HG02642 (cell line): ENCODE data around the gene CDK5.

Experiments
- ATAC-seq: cut with Tn5 transposase; IDR thresholded peaks from one replicate; pipeline ENCODE4 v1.9.1; 2021; ENCODE audit warnings: mild to moderate bottlenecking; ENCODE audit not compliant: unreplicated experiment, poor library complexity

The CDK5 gene

DNA sequence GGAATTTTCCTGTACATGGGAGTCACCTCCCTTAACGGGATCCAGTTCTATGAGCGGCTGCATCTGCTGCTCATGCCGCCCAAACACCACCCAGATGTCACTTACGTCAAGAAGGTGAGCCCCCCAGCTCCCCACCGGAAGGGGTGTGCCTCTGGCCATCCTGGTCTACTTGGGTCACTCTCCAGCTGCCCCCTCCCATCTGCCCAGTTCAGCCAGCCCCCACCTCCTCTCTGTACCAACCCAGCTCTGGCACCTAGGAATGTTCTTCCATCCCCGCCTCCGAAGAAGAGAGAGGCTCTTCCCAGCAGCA lies 17.9 kb upstream of the CDK5 start:
- no peak for ATAC-seq

GRCh38 chr7:151074817-151075661 lies 17.3 kb upstream of the CDK5 start:
- ATAC-seq = no peak

DNA sequence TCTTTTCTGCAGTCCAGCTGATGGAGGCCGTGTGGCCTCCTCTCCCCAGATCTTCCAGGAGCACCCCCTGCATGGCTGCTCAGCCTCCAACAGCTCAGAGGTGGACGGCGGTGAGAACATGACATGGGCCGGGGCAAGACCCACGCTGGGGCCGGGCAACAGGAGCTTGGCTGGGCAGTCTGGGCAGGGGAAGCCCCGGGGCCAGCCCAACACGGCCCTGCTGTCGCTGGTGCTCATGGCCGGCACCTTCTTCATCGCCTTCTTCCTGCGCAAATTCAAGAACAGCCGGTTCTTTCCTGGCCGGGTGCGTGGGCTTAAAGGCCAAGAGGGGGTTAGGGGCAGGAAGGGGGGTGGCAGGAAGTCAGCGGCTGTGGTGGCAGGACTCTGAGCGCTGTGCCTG lies 16.3 kb upstream of the CDK5 start:
- no peak for ATAC-seq

DNA sequence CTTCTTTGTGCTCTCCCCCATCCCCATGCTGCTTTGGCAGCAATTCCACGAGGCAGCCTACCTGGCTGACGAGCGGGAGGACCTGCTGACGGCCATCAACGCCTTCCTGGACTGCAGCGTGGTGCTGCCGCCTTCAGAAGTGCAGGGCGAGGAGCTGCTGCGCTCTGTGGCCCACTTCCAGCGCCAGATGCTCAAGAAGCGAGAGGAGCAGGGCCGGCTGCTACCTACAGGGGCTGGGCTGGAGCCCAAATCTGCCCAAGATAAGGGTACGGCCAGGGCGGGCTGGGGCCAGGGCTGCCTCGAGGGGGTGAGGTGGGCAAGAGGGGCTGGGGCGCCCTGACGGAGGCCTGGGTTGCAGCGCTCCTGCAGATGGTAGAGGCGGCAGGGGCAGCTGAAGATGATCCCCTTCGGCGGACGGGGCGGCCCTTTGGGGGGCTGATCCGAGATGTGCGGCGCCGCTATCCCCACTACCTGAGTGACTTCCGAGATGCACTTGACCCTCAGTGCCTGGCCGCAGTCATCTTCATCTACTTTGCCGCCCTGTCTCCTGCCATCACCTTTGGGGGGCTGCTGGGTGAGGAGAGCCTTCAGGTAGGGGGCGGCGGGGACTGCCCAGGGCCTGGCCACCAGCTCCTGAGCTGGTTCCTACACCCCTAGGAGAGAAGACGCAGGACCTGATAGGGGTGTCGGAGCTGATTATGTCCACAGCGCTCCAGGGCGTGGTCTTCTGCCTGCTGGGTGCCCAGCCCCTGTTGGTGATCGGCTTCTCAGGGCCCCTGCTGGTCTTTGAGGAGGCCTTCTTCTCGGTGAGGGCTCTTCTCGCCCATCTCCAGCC lies 13.6 kb upstream of the CDK5 start:
- no peak for ATAC-seq

DNA sequence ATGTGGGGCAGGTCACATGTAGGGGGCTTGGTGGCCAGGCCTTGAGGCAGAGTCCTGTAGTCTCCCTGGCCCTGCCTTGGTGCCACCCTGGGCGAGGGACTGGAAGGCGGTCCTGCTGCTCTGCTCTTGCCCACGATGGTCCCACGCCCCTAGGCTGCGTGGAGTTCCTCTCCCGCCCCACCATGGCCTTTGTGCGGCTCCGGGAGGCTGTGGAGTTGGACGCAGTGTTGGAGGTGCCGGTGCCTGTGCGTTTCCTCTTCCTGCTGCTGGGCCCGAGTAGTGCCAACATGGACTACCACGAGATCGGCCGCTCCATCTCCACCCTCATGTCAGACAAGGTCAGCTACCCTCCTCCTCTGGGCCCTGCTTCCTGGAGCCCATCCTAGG lies 12.9 kb upstream of the CDK5 start:
- ATAC-seq = no peak

- no peak for ATAC-seq
Measured at GRCh38 chr7:151069841-151070573, 12.3 kb upstream of the CDK5 start.

DNA sequence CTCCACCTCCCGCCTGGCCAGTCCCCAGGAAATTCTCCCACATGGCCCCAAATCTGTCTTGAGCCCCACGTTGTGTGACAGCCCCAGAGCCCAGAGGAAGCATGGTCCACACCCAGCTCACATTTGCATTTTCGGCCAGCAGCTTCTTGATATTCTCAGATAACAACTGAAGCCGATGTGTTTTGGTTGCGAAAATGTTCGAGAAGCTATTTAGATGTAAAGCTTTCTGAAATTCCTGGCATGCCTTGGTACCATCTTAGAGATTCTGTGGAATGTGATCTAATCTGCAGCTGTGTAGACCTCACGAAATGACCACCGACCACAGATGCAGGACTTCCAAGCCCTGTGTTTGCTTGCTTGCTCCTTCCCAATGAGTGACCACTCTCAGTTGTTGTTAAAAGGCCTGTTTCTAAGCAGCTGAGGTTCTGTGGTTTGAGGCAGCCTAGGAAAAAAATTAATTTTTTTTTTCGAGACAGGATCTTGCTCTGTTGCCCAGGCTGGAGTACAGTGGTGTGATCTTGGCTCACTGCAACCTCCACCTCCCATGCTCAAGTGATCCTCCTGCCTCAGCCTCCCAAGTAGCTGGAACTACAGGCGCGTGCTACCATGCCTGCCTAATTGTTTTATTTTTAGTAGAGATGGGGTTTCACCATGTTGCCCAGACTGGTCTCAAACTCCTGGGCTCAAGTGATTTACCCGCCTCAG lies 10.5 kb upstream of the CDK5 start:
- ATAC-seq = no peak

- ATAC-seq = no peak
Measured at GRCh38 chr7:151066273-151066974, 8.7 kb upstream of the CDK5 start.

GRCh38 chr7:151065516-151065915 lies 7.8 kb upstream of the CDK5 start:
- ATAC-seq = no peak

DNA sequence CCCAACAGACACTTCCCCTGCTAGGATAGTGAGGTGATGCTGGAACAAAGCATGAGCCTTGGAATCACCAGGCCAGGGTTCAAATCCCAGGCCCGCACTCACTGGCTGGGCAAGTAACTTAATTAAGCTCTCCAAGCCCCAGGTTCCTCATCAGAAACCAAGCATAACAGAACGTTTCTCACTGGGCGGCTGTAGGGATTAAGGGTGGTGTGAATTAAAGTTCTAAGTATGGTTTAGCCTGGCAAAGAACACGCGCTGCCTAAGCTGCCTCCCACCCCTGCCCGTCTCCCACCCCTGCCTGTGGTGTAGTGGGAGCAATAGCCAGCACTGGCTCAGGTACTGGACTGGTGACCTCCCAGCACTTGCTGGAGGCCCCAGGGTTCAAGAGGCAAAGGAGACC lies 7.3 kb upstream of the CDK5 start:
- no peak for ATAC-seq

DNA sequence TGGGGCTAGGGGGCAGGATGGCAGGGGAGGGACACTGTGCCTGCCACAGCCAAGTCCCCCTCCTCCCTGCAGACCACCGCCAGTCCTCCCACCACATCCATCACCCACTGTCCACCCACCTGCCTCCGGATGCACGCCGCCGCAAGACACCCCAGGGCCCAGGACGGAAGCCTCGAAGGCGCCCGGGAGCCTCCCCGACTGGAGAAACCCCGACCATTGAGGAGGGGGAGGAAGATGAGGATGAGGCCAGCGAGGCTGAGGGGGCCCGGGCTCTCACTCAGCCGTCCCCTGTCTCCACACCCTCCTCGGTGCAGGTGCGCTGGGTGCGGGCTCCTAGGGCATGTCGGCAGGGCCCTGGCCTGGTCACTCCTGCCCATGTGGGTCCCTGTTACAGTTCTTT lies 6.8 kb upstream of the CDK5 start:
- no peak for ATAC-seq

DNA sequence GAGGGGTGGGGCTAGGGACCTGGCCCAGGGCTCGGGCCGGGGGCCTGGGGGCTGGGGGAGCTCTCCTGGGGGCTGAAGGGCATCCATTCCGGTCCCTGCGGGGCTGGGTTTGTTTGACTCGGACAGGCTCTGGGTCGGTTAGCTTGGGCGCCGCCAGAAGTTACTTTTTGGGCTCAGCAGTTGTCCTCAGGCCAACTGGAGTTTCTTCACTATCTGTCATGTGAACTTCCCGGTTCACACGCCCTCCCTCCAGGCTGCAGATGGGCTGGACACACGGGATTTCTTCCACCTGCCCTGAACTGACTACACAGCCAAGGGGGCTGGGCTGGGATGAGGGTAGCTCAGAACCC lies 5.5 kb upstream of the CDK5 start:
- ATAC-seq = no peak

DNA sequence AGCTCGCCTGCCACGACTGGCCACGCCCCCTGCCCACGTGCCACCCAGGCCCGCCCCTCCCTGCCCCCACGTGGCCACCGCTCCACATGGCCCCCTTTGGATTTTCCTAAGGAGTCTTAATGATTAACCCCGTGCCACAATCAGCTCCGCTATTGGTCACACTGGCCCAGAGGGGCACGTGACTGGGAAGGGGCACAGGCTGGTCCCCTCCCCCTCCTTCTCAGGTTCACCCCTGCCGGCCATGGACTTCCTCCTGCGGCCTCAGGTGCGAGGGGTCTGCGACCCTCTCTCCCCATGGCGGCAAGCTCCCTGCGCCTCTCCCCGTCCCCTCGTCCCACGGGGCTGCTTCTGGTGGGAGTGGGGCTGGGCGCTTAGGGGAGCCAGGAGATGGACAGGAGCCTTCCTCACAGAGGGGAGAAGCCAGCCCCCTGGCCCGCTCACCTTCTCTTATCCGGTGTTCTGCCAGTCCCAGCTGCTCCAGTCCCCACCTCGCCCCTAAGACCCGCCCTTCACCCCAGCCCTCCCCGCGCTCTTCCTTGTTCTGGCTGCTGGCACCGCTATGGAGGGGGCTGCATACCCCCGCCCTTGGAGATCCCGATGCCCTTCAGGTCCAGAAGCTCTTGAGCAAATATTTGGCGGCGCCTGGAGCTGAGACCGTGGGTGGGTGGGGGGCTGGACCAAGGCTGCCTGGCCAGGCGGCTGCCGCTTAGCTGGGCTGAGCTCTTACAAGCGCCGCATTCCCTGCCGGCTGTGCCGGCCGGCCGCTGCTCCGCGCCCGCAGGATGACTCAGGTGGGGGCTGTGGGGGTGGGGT lies 4.9 kb upstream of the CDK5 start:
- no peak for ATAC-seq

DNA sequence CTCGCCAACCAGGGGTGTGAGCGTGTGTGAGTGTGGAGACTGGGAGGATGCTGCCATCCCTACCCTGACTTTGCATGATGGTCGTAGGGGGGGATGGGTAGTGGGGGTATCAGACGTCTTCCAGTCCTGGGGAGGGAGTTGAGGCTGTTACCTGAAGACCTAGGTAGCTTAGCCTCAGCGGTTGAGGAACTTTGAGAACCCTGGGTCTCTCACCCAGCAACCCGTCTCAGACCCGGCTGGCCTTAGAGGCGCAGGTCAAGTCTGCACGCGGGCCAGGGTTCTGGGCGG lies 4.4 kb upstream of the CDK5 start:
- ATAC-seq = no peak

GRCh38 chr7:151061213-151062110 lies 3.8 kb upstream of the CDK5 start:
- no peak for ATAC-seq

- ATAC-seq = no peak
Measured at GRCh38 chr7:151060416-151061212, 2.9 kb upstream of the CDK5 start.

DNA sequence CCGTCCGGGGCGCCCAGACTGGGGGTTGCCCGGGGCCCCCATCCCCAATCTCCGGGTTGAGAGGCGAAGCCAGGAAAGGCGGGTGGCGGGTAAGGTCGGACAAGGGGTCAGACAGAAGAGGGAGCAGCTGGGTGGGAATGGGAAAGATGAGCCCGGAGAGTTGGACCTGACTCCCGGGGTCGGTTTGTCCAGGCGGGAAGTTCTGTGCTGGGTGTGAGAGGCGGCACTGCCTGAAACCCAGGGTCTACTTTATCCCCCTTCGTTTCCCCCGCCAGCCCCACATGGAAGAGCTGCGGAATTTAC lies 2.4 kb upstream of the CDK5 start:
- ATAC-seq = no peak
